Kidney glomerular epithelial cell (primary cell): ENCODE results near the gene LRRC3.

ENCODE experiments used
- DNase-seq: peaks from one replicate; lab custom pipeline; 2025; lab: John Stamatoyannopoulos, UW

LRRC3 gene

DNA sequence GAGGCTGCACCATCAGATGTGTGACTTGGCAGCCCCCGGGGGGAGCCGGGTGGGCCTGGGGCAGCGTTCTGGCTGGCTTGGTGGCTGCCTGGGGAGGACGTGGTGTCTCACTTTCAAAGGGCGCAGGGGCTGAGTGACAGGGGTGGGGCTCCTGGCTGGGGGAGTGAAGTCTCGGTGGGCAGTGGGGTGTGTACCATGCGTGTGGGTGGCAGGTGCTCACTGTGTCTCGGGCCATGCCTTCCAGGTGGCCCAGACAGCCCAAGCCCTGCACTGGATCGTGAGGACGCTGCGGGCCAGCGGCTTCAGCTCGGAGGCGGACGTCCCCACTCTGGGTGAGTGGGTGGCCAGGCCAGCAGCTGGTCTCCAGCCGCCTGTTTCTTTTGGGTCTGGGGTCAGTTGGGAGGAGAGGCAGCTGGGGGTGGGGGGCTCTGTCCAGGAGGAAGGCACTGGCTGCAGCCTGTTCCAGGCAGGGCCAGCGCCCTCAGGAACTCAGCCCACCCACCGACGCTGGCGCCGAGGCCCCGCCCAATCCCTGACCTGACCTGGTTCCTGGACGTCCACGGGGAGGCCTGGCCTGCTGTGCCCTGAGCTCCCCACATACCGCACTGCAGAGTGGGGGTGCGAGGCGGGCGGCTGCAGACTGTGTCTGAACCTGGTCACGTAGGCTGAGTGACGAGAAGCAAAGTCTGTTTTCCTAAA lies 30.6 kb upstream of the LRRC3 start:
- no peak for DNase-seq

DNA sequence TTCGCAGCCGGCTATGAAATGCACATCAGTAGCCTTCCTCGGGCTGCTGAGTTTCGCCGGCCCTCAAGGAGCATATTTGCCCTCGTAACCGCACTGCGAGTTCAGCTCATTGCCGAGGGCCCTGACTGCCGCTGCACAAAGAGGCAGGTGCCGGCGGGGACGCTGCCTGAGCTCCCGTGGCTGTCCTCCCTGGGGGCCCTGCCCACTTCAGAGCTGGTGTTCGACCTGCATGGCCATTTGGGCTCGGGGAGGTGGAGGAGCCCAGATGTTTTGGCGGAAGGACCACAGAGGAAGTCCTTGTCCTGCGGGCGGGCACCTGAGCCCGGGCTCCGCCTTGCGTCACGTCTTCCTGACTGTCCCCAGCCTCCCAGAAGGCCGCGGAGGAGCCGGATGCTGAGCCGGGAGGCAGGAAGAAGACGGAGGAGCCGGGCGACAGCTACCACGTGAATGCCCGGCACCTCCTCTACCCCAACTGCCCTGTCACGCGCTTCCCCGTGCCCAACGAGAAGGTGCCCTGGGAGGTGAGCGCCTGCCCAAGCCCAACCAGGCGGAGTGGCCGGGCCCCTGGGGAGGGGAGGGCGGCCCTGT lies 29.9 kb upstream of the LRRC3 start:
- DNase-seq = no peak

GRCh38 chr21:44425895-44426662 lies 29.2 kb upstream of the LRRC3 start:
- DNase-seq = no peak

GRCh38 chr21:44426663-44427191 lies 28.6 kb upstream of the LRRC3 start:
- DNase-seq = no peak

DNA sequence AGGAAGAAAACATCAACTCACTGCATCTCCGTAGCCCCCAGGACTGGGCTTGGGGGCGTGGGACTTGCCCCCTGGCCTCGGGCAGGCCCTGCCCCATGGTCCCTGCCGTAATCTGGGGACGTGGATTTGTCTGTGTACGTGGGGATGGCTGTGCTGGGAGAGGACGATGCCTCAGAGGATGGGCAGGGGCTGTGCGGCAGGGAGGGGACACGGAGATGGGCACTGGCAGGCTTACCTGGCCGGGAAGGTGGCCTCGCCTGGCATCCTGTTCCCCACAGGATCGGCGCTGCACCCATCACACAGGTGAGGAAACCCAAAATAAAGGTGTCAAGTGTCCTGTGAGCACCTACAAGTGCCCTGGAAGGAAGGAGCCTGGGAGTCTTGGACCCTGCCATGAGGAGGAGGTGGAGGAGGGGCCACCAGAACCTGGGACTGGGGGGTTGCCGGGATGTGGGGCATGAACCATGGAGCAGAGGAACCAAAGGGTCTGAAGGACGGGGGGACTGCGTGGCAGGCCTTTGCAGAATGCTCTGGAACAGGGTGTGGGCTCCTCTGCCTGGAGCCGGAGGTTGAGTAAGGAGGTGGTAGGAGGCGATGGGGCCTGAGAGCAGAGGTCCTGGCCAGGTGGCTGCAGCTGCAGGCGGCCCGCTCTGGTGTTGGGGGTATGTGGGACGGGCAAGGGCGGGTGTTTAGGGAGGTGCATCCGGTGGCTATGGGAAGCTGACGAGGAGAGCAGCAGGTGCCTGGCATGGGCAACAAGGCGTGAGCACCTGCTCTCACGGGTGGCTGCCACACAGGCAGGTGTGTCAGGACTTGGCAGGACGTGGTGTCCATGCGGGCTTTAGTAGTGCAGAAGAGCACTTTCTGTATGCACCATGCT lies 27.8 kb upstream of the LRRC3 start:
- no peak for DNase-seq

DNA sequence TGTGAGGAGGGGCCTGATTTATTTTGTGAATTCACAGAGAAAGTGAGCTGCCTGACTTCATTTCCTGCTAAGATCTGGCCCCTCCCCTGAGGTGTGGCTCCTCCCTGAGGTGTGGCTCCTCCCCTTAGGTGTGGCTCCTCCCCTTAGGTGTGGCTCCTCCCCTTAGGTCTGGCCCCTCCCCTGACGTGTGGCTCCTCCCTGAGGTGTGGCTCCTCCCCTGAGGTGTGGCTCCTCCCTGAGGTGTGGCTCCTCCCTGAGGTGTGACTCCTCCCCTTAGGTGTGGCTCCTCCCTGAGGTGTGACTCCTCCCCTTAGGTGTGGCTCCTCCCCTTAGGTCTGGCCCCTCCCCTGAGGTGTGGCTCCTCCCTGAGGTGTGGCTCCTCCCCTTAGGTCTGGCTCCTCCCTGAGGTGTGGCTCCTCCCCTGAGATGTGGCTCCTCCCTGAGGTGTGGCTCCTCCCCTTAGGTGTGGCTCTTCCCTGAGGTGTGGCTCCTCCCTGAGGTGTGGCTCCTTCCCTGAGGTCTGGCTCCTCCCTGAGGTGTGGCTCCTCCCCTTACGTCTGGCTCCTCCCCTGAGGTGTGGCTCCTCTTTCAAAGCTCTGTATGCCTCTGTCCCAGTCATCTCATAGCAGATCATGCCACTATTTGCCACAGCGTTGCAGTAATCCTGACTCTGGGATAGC lies 26.9 kb upstream of the LRRC3 start:
- no peak for DNase-seq

DNA sequence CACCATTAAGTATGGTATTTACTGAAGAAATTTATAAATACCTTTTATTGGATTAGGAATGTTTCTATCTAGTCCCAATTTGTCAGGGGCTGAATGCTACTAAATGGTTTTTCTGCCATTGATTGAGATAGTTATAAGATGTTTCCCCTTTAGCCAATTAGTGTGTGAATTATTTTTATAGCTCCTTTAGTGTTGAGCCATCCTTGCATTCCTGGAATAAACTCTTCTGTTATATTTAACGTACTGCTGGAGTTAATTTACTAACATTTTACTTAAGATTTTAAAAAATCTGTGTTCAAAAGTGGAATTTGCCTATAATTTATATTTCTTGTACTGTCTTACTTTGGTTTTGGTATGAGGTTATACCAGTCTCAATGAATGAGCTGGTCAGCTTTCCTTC lies 25.4 kb upstream of the LRRC3 start:
- DNase-seq = no peak

DNA sequence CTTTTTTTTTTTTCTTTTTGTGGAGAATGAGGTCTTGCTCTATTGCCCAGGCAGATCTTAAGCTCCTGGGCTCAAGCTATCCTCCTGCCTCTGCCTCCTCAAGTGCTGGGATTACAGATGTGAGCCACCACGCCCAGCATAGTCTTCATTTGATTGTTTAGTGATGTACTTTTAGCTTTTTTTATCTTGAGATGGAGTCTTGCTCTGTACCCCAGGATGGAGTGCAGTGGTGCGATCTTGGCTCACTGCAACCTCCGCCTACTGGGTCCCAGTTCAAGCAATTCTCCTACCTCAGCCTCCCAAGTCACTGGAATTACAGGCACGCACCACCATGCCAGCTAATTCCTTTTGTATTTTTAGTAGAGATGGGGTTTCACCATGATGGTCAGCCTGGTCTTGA lies 24.0 kb upstream of the LRRC3 start:
- no peak for DNase-seq

DNA sequence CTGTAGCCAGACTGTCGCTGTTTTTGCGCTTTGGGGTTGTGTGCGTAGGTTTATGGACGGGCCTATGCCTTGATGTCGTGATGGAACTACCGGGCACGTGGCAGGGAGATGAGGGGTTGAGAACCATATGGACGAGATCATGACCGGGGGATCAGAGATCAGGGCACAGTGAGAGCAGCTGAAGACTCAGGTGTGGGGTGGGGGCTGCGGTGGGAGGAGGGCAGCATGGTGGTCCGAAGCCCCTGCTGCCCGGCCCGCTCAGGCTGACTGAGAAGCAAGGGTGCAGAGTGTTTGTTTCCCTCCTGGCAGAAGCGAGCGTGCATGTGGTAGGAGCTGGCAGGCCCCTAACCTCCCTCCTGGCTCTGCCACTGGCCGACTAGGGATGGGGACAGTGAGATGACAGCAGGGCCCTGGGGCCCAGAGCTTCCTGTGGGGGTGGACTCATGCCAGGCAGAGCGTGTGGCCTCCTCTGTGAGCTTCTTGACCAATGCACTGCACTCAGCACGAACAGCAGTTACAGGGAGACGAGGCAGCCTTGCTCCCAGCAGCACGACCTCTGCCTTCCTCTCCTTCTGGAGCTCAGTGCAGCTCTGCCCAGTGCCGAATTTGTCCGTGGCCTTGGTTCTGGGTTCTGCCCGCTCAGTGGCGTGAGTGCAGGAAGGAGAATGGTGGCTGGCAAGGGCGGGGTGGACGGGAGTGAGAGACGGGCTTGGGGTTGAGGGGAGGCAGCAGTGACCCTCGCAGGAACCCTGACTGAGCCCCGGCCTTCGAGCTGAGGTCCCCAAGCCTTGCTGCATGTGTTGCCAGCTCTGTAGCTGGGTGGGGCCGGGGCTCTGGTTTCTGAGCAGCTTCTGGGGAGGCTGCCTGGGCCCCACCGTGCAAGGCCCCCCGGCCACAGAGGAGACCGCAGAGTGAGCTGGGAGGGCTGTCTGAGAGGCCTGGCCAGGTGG lies 22.2 kb upstream of the LRRC3 start:
- no peak for DNase-seq

- DNase-seq = no peak
Measured at GRCh38 chr21:44433791-44434567, 21.3 kb upstream of the LRRC3 start.

GRCh38 chr21:44434568-44434925 lies 20.8 kb upstream of the LRRC3 start:
- DNase-seq = no peak

GRCh38 chr21:44434936-44435635 lies 20.2 kb upstream of the LRRC3 start:
- DNase-seq = no peak

DNA sequence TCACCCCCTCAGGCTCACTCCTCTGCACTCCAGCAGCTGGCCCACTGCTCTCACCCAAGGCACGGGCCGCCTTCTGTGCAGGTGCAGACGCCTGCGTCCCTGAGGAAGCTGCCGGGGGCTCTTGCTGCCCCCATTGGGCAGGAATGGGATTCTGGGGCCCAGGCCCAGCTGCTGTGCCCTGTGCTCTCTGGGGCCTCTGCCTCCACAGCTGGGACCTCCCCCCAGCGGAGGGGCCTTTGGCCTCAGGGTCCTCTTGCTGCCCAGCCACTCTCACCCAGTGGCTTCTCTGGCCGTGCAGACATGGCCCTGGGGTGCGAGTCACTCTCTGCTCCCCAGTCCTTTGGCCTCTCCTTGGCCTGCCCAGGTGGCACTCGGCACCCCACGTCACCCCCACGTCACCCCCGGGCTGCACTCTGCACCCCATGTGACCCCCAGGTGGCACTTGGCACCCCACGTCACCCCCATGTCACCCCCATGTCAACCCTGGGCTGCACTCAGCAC lies 19.1 kb upstream of the LRRC3 start:
- DNase-seq = no peak

DNA sequence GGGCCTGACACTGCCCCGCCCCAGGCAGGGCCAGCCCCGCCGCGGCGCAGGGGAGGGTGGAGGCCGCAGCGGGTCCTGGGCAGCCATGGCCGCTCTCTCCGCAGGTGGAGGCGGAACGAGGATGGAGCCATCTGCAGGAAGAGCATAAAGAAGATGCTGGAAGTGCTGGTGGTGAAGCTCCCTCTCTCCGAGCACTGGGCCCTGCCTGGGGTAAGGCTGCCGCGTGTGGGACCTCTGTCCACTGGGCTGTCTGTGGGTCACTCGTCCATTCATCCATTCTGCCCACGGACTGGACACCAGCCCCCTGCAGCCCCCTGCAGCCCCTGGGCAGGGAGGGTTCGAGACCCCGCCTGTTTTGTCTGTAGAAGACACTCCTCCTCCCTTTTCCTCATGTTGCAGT lies 18.4 kb upstream of the LRRC3 start:
- no peak for DNase-seq

- DNase-seq = no peak
Measured at GRCh38 chr21:44437371-44437695, 18.0 kb upstream of the LRRC3 start.

GRCh38 chr21:44437696-44438431 lies 17.4 kb upstream of the LRRC3 start:
- no peak for DNase-seq

GRCh38 chr21:44438531-44439210 lies 16.6 kb upstream of the LRRC3 start:
- no peak for DNase-seq

GRCh38 chr21:44439211-44439600 lies 16.1 kb upstream of the LRRC3 start:
- no peak for DNase-seq
